Kidney (tissue), 14 donors: ENCODE results near the gene MTCL1. TPM values are rescaled to one million over a fixed set of nuclear protein-coding genes. Genes with fewer than 3 reads are reported as not detected.

Experiments used
- DNase-seq, 5 donors: peaks; one replicate each; pipeline ENCODE4 v3.0.0-alpha.2; 2013 to 2020
- FAIRE-seq: peaks from 2 replicates; lab custom pipeline; 2012; peaks lifted over from hg19 to GRCh38; lab: Jason Lieb, UNC
- H3K27ac ChIP-seq, 2 donors: one replicate each; pipeline ENCODE4 v1.7.0; 2013; ENCODE audit warnings: low read depth in 2 of 2, low read length in 2 of 2, inconsistent platforms in 1 of 2
- H3K27me3 ChIP-seq: one replicate; pipeline ENCODE4 v1.7.1; 2013; ENCODE audit warnings: low read length, inconsistent platforms; ENCODE audit not compliant: control insufficient read depth, insufficient read depth
- H3K36me3 ChIP-seq, 3 donors: one replicate each; pipeline versions ENCODE4 v1.7.0 to v1.7.1; 2013; ENCODE audit warnings: low read length in 3 of 3, control low read depth in 1 of 3, inconsistent platforms in 1 of 3; ENCODE audit not compliant: insufficient read depth in 3 of 3, control insufficient read depth in 2 of 3
- H3K4me1 ChIP-seq, 3 donors: one replicate each; pipeline versions ENCODE4 v1.7.0 to v1.7.1; 2013; ENCODE audit warnings: low read length in 3 of 3, inconsistent platforms in 1 of 3, low read depth in 1 of 3; ENCODE audit not compliant: control insufficient read depth in 2 of 3, insufficient read depth in 2 of 3
- H3K4me3 ChIP-seq, 3 donors: one replicate each; pipeline versions ENCODE4 v1.7.0 to v1.8.1; 2013; ENCODE audit warnings: low read length in 3 of 3, control low read depth in 1 of 3, inconsistent platforms in 1 of 3
- H3K9ac ChIP-seq, 3 donors: one replicate each; pipeline versions ENCODE4 v1.7.0 to v1.7.1; 2013; ENCODE audit warnings: low read length in 3 of 3, control low read depth in 1 of 3, inconsistent platforms in 1 of 3
- H3K9me3 ChIP-seq, 3 donors: one replicate each; pipeline versions ENCODE4 v1.7.0 to v1.7.1; 2013; ENCODE audit warnings: low read length in 3 of 3, control low read depth in 1 of 3, inconsistent platforms in 1 of 3; ENCODE audit not compliant: control insufficient read depth in 2 of 3, insufficient read depth in 1 of 3
- CTCF ChIP-seq: IDR thresholded peaks from 3 replicates; pipeline ENCODE4 v1.5.1; 2012; ENCODE audit warnings: mild to moderate bottlenecking, moderate library complexity, borderline replicate concordance; ENCODE audit not compliant: insufficient read depth; ENCODE audit errors: extremely low read depth
- intact Hi-C: fragments of 100-400 bp; cut with DNase I; formaldehyde crosslinking; loops from one replicate; pipeline ENCODE4 v1.11.1; 2022
- polyA plus RNA-seq: library from polyadenylated mRNA; stranded (reverse); fragments of 350-450 nt; fragmentation: Illumina TruSeq; extraction: RNeasy Lipid Tissue Mini Kit (QIAGEN cat#74804); gene quantifications from one replicate; pipeline ENCODE4 v1.2.3, GENCODE V29; 2014; ENCODE audit warnings: low read depth, low replicate concordance; ENCODE audit not compliant: insufficient read depth
- total RNA-seq: library from RNA; stranded (reverse); fragmentation: NEBNext Ultra II Directional; extraction: Animal tissue kit (Norgen Biotek cat#: 25700); gene quantifications from one replicate; pipeline ENCODE4 v1.2.1, GENCODE V29; 2021
- donor health status: control.
- donor health status: control.
- donor health status: control.
- donor health status: control.
- donor health status: control.
- donor health status: DM: yes; HTN: yes; CAD: no.
- donor health status: Normal renal cell carcinoma (clear cell type).

Gene MTCL1
- total and polyA plus RNA-seq, 2 donors from 2014 or later, result 2.5 to 15.3 TPM

GRCh38 chr18:8805552-8805951 is 100.2 kb downstream of the MTCL1 start:
- no peak for DNase-seq
- peaks cover 0 to 4% (median 0%) of the 10 kb centered on the region in 3 donors for H3K4me1 ChIP-seq
- TF ChIP-seq CTCF, result no peak
- no peak overlapping the region for H3K9ac ChIP-seq
- no peak overlapping the region for H3K4me3 ChIP-seq
- H3K36me3 ChIP-seq, result no peaks in the 10 kb centered on the region
- no peak for FAIRE-seq
- H3K9me3 ChIP-seq, result no peaks in the 10 kb centered on the region
- no peaks in the 10 kb centered on the region for H3K27me3 ChIP-seq
- intact Hi-C loops, result no loop called here
- H3K27ac ChIP-seq, result no peak overlapping the region

GRCh38 chr18:8806100-8806797 is 100.9 kb downstream of the MTCL1 start:
- intact Hi-C loops, result no loop called here
- DNase-seq, result no peak
- Histone ChIP-seq H3K36me3 (no peaks in the 10 kb centered on the region), H3K9me3 (no peaks in the 10 kb centered on the region), H3K4me1 (peaks cover 0 to 3% (median 0%) of the 10 kb centered on the region in 3 donors), H3K27ac (no peak overlapping the region), H3K9ac (no peak overlapping the region), H3K27me3 (no peaks in the 10 kb centered on the region), H3K4me3 (no peak overlapping the region)
- FAIRE-seq, result no peak
- no peak for TF ChIP-seq CTCF

GRCh38 chr18:8806798-8807487 is 101.6 kb downstream of the MTCL1 start:
- DNase-seq (no peak), FAIRE-seq (no peak)
- Histone ChIP-seq H3K4me1 (peaks cover 0 to 3% (median 0%) of the 10 kb centered on the region in 3 donors), H3K9me3 (no peaks in the 10 kb centered on the region), H3K27ac (no peak overlapping the region), H3K36me3 (no peaks in the 10 kb centered on the region), H3K9ac (no peak overlapping the region), H3K4me3 (no peak overlapping the region), H3K27me3 (no peaks in the 10 kb centered on the region)
- intact Hi-C loops, result no loop called here
- no peak for TF ChIP-seq CTCF
